Measurements from ENCODE around the gene ERCC4. TPM values are rescaled to one million over a fixed set of nuclear protein-coding genes. Genes with fewer than 3 reads are reported as not detected.

Gene ERCC4
- total and polyA plus RNA-seq, 2 of the 8 experiments (the other 6 are each of a cell fraction or from before 2014, with no cell fraction given), result 1.6 to 13.2 TPM

DNA sequence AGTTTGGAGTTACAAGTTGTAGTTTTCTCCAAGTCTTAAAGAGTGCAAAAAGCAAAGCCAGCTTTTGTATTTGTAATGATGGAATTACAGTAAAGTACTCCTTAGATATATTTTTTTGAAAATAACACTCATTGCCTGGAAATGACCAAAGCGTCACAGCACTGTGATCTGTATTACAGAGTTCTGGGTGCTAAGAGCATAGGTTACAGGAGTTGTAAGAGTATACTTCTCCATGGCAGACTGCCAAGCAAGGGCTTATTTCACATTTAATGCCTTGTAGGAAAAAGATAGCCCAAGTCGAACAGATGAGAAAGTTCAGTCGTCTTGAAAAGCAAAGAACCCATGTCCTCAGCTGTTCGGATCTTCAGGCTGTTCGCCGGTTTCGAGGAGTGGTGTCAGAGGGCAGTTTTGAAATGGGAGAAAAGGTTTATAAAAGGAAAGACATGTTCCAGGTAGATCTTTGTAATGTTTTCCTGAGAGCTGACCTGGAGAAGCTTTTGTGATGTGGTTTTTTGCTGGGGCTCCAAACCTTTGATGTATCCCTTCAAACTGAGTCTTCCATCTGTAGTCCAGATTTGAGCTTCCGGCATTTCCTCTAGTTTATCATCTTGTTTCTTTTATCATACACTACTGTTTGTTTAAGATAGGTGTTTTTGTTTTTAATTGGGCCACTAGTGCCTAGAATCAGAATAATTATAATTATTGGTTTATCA lies 41.3 kb downstream of the ERCC4 start:
- Histone ChIP-seq H3K14ac (ENCODE audit: insufficient read length) (no peak overlapping the region), H3K4me1 (replicated peaks in 1 of 4; ENCODE audit: control insufficient read depth in 3 of 4, insufficient read depth in 4 of 4, low read length in 3 of 4) (peaks cover 0 to 6% (median 3%) of the 10 kb centered on the region in 4 experiments; a peak in 5 of 7 replicates), H3K23ac (ENCODE audit: insufficient read length) (no peak overlapping the region), H2BK15ac (ENCODE audit: low read length) (no peak overlapping the region), H4K20me1 (replicated peaks in 1 of 2; ENCODE audit: control insufficient read depth in 1 of 2, insufficient read depth in 2 of 2, low read length in 2 of 2) (no peaks in the 10 kb centered on the region), H2AFZ (ENCODE audit: low read length) (peak overlapping the region; percentile 63; the same call in 1 of the 2 replicates), H3K4ac (replicated peaks; ENCODE audit: insufficient read length, low read depth, low read length) (no peak overlapping the region), H3K9ac (replicated peaks in 1 of 4; ENCODE audit: extremely low read depth in 1 of 4, low read depth in 3 of 4, low read length in 3 of 4) (no peak overlapping the region), H3K79me2 (ENCODE audit: control insufficient read depth in 1 of 2, insufficient read depth in 2 of 2, low read length in 2 of 2) (no peaks in the 10 kb centered on the region), H2BK12ac (ENCODE audit: low read depth, low read length) (no peak overlapping the region), H3K27ac (ENCODE audit: low read depth, low read length) (no peak overlapping the region), H2BK20ac (ENCODE audit: low read length) (no peak overlapping the region), H2BK5ac (ENCODE audit: low read depth, low read length) (no peak overlapping the region), H4K91ac (replicated peaks; ENCODE audit: insufficient read length, low read length) (no peak overlapping the region), H4K5ac (ENCODE audit: insufficient read length, low read depth, low read length) (no peak overlapping the region), H2AK5ac (ENCODE audit: low read depth, low read length) (no peak overlapping the region), H3K4me3 (ENCODE audit: extremely low read depth in 1 of 4, insufficient read depth in 2 of 4, low read depth in 3 of 4, low read length in 4 of 4) (no peak overlapping the region), H3K4me2 (ENCODE audit: insufficient read depth in 1 of 2, low read depth in 2 of 2, low read length in 2 of 2) (no peak overlapping the region), H3K18ac (ENCODE audit: extremely low read depth, low read length) (no peak overlapping the region), H3K79me1 (ENCODE audit: low read depth, low read length) (no peaks in the 10 kb centered on the region), H4K8ac (ENCODE audit: extremely low read depth, insufficient read depth, low read length) (no peak overlapping the region), H3K56ac (replicated peaks; ENCODE audit: insufficient read length, low read depth, low read length) (no peak overlapping the region), H3K27me3 (replicated peaks in 1 of 4; ENCODE audit: control insufficient read depth in 3 of 4, extremely low read depth in 1 of 4, insufficient read depth in 3 of 4, low read length in 3 of 4) (no peaks in the 10 kb centered on the region), H3K23me2 (ENCODE audit: low read depth, low read length) (no peaks in the 10 kb centered on the region; the same call in 1 of the 2 replicates), H2BK120ac (replicated peaks; ENCODE audit: low read depth, low read length) (no peak overlapping the region), H3K36me3 (ENCODE audit: control insufficient read depth in 2 of 4, insufficient read depth in 4 of 4, low read length in 3 of 4) (no peaks in the 10 kb centered on the region), H3K9me3 (ENCODE audit: insufficient read depth in 2 of 2, low read depth in 1 of 2, low read length in 1 of 2) (no peaks in the 10 kb centered on the region)
- ChIA-PET POLR2A (ENCODE audit: partially characterized antibody) (no interaction called here), CTCF (ENCODE audit: partially characterized antibody) (interaction anchor here (1.2 to 1.5 kb wide), 3 partner anchors 11 to 224 kb away, joined by 3 to 5 read pairs (median 3); no protein-coding TSS in a partner anchor)
- DNase-seq (ENCODE audit: low read depth in 1 of 2, low spot score in 2 of 2) (no peak), FAIRE-seq (no peak)
- 90% methylated on average over 8 of the region's 8 CpGs; no CpG with 5 or more reads in 1 of the 2 experiments for WGBS, 2 experiments (ENCODE audit: extremely low coverage in 1 of 2, insufficient coverage in 1 of 2, insufficient read length in 1 of 2, insufficient replicate concordance in 2 of 2, low coverage in 1 of 2, low lambda C conversion rate in 2 of 2, missing lambda C conversion rate in 1 of 2)
- TF ChIP-seq CBX5 (IDR thresholded peaks at IDR 0.05; ENCODE audit: low read depth, low read length) (no peak), SIN3A (conservative IDR thresholded peaks at IDR 0.05 in 1 of 2, IDR thresholded peaks at IDR 0.05 in 1 of 2; ENCODE audit: low read depth in 1 of 2, low read length in 2 of 2) (no peak), EZH2 (IDR thresholded peaks at IDR 0.05; ENCODE audit: low read depth, low read length, severe bottlenecking) (no peak), CHD2 (IDR thresholded peaks at IDR 0.05; ENCODE audit: low read length) (no peak), GTF2F1 (IDR thresholded peaks at IDR 0.05; ENCODE audit: borderline replicate concordance, low read depth, low read length) (no peak), CTCF (IDR thresholded peaks at IDR 0.05; ENCODE audit: control extremely low read depth in 1 of 3, insufficient read depth in 1 of 3, low read depth in 1 of 3, low read length in 3 of 3) (no peak), KDM5A (IDR thresholded peaks at IDR 0.05; ENCODE audit: low read length) (no peak), SP2 (IDR thresholded peaks at IDR 0.05; ENCODE audit: low read length) (no peak), BACH1 (IDR thresholded peaks at IDR 0.05; ENCODE audit: low read length) (no peak)
- TF ChIP-seq, protein P1, sequence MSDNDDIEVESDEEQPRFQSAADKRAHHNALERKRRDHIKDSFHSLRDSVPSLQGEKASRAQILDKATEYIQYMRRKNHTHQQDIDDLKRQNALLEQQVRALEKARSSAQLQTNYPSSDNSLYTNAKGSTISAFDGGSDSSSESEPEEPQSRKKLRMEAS (IDR thresholded peaks at IDR 0.05), result no peak
